ENCODE measurements around the gene ATP8A2. TPM values are rescaled to one million over a fixed set of nuclear protein-coding genes. Genes with fewer than 3 reads are reported as not detected.
A peak's percentile ranks its signal among the peaks of the same experiment; 100 is the strongest.

ATP8A2 gene
- total RNA-seq, 2 experiments from 2014 or later = 0.28 to 0.32 TPM

DNA sequence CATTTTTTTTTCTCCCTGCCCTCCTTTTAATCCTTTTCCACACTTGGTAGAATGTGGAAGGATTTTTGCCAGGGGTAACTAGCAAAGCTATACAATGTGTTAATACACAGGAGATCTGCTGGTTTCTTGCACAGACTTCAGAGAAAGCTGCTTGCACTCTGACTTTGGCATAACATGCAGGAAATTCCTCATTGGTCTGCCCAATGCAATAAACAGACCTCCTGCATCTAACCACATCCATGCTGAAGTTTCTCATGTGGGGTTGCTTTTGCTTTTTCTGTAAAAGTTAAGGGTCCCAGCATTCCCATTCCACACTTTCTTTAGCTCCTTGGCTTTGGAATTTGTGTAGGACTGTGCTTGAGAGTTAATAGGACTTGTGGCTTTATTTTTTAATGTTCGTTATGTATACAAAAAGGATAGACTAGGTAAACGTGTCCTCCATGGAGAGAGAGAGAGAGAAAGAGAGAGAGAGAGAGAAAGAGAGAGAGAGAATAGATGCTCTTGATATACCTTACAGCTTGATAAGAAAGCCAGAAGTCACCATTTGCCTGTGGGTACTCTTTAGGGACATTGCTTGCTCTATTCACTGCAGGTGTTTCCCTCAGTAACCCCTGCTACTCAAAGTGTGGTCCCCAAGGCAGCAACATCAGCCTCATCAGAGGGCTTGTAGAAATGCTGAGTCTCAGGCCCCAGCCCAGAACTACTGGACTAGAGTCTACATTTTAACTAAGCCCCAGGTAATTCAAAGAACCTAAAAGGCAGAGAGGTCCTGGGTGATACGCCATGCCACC lies 509.6 kb downstream of the ATP8A2 start:
- H3K27me3 Mint-ChIP-seq = peaks cover 3% of the 10 kb centered on the region
- no peak overlapping the region for H3K4me3 Mint-ChIP-seq
- no peaks in the 10 kb centered on the region for H3K36me3 Mint-ChIP-seq
- H3K4me1 Mint-ChIP-seq = peaks cover 9% of the 10 kb centered on the region
- CTCF ChIA-PET = no interaction called here
- H3K27ac Mint-ChIP-seq = no peak overlapping the region
- ATAC-seq = no peak
- H3K9me3 Mint-ChIP-seq (ENCODE audit: low read depth) = no peaks in the 10 kb centered on the region
- DNase-seq = no peak

DNA sequence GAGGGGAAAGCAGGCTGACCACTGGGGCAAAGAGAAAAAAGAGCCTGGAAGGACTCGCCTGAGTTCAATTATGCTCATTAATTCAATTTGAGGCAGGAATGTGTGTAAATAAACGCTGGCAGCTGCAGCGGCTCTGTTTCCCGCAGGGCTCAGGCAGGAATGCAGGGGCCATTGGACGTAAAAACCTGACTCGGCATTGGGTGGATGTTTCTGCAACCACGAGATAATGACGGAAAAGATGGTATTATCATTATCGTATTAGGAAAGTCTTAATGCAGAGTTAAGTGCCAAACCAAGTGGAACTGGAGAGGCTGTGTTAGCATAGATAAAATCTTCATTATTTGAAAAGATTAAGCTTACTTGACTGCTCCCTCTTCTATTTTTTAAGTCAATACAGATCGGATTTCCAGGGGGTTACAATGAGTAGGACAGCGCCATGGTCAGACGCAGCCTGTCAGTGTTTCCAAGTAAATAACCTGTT lies 510.2 kb downstream of the ATP8A2 start:
- Mint-ChIP-seq H3K27ac (no peak overlapping the region), H3K4me1 (peaks cover 9% of the 10 kb centered on the region), H3K36me3 (no peaks in the 10 kb centered on the region), H3K4me3 (no peak overlapping the region), H3K9me3 (ENCODE audit: low read depth) (no peaks in the 10 kb centered on the region), H3K27me3 (peaks cover 3% of the 10 kb centered on the region)
- ATAC-seq = no peak
- CTCF ChIA-PET = interaction anchor here (1.0 kb wide), 1 partner anchor 20 kb away, joined by 3 read pairs; no protein-coding TSS in a partner anchor
- no peak for DNase-seq

DNA sequence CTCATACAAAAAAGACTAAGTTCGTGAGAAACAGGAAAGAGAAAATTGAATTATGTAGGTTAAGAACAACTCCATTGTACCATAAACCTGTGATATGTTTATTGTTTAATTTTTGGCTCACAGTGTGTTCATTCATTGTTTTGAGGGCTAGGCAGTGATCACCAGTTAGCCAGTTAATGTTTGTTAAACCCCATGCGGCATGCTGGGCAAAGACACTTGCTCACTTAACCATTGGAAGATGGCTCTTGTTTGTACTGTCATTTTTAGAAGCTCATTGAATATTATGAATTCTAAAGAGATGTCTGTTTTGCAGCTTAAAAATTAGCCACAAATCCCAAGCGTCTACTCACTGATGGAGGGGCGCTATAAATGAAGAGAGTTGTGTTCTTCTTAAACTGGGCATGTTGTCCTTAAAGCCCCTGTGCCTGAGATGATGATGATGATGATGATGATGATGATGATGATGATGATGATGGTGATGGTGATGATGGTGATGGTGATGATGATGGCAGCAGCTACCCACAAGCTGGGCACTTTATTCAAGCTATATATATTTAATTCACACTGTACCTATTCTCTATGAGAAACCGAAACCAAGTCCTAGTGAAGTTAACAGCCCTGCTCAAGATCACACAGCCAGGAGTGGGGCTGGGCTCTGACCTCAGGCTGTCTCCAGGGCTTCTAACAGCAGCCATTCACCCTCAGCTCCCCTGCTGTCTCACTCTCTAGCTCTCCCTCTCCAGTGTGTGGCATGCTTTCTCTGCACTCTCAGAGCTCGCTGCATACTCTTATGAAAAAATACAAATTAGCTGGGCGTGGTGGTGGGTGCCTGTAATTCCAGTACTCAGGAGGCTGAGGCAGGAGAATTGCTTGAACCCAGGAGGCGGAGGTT lies 510.9 kb downstream of the ATP8A2 start:
- CTCF ChIA-PET = interaction anchor here (0.6 to 1.0 kb wide), 2 partner anchors 9 to 19 kb away, joined by 3 to 4 read pairs; no protein-coding TSS in a partner anchor
- Mint-ChIP-seq H3K27ac (no peak overlapping the region), H3K9me3 (ENCODE audit: low read depth) (no peaks in the 10 kb centered on the region), H3K4me3 (no peak overlapping the region), H3K4me1 (peaks cover 9% of the 10 kb centered on the region), H3K27me3 (peaks cover 3% of the 10 kb centered on the region), H3K36me3 (no peaks in the 10 kb centered on the region)
- no peak for DNase-seq
- ATAC-seq = peak; percentile 61

DNA sequence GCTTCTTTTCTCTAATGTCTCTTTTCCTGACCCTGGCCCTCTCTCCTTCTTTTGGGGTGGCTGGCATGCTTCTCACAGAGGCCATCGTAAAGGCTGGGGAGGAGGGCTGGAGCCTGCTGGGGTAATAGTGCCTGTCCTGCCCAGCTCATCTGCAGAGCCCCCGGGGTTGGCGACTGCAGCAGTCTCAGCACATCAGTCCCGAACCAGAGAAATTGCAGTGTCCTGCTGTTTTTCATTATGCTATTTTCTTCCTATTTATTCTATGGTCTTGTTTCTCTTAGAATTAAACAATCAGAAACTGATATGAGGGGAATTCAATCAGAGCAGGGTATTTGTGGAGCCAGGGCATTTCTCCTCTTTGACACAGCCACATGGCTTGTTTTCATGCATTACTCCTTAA lies 513.6 kb downstream of the ATP8A2 start:
- peaks cover 5% of the 10 kb centered on the region for H3K27me3 Mint-ChIP-seq
- no peak for ATAC-seq
- no peaks in the 10 kb centered on the region for H3K9me3 Mint-ChIP-seq (ENCODE audit: low read depth)
- H3K4me3 Mint-ChIP-seq = no peak overlapping the region
- no peak overlapping the region for H3K27ac Mint-ChIP-seq
- H3K36me3 Mint-ChIP-seq = no peaks in the 10 kb centered on the region
- peaks cover 11% of the 10 kb centered on the region for H3K4me1 Mint-ChIP-seq
- no peak for DNase-seq
- CTCF ChIA-PET = interaction anchor here (1.9 kb wide), 1 partner anchor 12 kb away, joined by 4 read pairs; no protein-coding TSS in a partner anchor

- ATAC-seq (no peak), DNase-seq (no peak)
- Mint-ChIP-seq H3K4me1 (peaks cover 8% of the 10 kb centered on the region), H3K36me3 (no peaks in the 10 kb centered on the region), H3K9me3 (ENCODE audit: low read depth) (no peaks in the 10 kb centered on the region), H3K4me3 (no peak overlapping the region), H3K27me3 (peaks cover 9% of the 10 kb centered on the region), H3K27ac (no peak overlapping the region)
- CTCF ChIA-PET = interaction anchor here (1.9 kb wide), 1 partner anchor 14 kb away, joined by 4 read pairs; no protein-coding TSS in a partner anchor
Measured at GRCh38 chr13:25886438-25887214, 514.9 kb downstream of the ATP8A2 start.

DNA sequence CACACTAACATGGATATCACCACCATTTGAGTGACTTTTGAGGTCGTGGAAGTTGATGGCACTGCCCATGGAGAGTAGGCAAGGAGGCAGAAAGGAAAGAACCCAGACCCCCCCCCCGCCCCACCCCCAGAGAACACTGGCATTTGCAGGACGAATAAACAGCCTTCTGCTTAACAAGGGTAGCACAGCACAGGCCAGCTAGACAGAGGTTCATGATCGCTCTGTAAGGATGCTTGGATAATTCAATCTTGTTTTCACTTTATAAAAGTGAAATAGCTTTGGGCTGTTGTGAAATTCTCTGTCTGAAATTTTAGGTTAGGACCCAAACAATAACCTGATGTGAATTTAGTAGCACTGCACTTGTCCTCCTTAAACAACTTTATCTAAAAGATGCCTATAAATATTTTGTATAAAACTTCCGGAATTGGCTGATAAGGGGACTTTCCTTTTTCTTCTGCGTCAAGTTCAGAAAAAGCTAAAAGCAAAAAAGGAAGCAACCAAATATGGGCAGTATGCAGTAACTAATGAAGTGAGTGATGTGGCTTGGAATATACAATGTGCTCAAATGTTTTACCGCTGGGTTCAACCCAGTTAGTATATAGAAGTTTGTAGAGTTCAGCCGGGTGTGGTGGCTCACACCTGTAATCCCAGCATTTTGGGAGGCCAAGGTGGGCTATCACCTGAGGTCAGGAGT lies 516.3 kb downstream of the ATP8A2 start:
- Mint-ChIP-seq H3K4me1 (peaks cover 4% of the 10 kb centered on the region), H3K36me3 (no peaks in the 10 kb centered on the region), H3K27me3 (peaks cover 6% of the 10 kb centered on the region), H3K27ac (no peak overlapping the region), H3K9me3 (ENCODE audit: low read depth) (no peaks in the 10 kb centered on the region), H3K4me3 (no peak overlapping the region)
- DNase-seq (no peak), ATAC-seq (no peak)
- CTCF ChIA-PET = interaction anchor here (1.0 kb wide), 2 partner anchors 15 to 19 kb away, joined by 3 read pairs; no protein-coding TSS in a partner anchor

GRCh38 chr13:25890671-25891212 lies 519.0 kb downstream of the ATP8A2 start:
- ATAC-seq = no peak
- Mint-ChIP-seq H3K9me3 (ENCODE audit: low read depth) (no peaks in the 10 kb centered on the region), H3K4me3 (no peak overlapping the region), H3K36me3 (no peaks in the 10 kb centered on the region), H3K4me1 (peaks cover 4% of the 10 kb centered on the region), H3K27ac (no peak overlapping the region), H3K27me3 (peaks cover 8% of the 10 kb centered on the region)
- CTCF ChIA-PET = no interaction called here
- DNase-seq = no peak

- Mint-ChIP-seq H3K9me3 (ENCODE audit: low read depth) (peaks cover 4% of the 10 kb centered on the region), H3K4me3 (no peak overlapping the region), H3K27ac (no peak overlapping the region), H3K36me3 (peaks cover 5% of the 10 kb centered on the region), H3K4me1 (peaks cover 21% of the 10 kb centered on the region), H3K27me3 (peaks cover 38% of the 10 kb centered on the region)
- DNase-seq = no peak
- no peak for ATAC-seq
- CTCF ChIA-PET = no interaction called here
Measured at GRCh38 chr13:25898991-25899390, 527.2 kb downstream of the ATP8A2 start.

DNA sequence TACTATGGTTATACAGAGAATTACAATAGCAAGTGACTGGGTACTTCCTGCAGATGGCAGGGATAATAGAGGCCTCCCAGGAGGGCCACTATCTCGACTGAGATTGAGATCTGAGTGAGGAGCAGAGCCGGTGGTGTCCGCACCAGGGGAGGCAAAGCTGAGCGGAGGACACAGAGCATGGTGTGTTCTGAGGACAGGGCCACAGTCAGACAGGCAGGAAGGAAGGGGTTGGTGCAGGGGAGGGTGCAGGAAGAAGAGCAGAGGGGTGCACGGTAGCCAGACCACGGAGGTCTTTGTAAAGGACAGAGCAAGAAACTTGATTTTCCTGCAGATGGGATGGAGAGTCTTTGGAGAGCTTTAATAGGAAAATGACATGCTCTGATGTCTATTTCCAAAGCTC lies 527.7 kb downstream of the ATP8A2 start:
- H3K27ac Mint-ChIP-seq = peak overlapping the region; percentile 20
- CTCF ChIA-PET = no interaction called here

DNA sequence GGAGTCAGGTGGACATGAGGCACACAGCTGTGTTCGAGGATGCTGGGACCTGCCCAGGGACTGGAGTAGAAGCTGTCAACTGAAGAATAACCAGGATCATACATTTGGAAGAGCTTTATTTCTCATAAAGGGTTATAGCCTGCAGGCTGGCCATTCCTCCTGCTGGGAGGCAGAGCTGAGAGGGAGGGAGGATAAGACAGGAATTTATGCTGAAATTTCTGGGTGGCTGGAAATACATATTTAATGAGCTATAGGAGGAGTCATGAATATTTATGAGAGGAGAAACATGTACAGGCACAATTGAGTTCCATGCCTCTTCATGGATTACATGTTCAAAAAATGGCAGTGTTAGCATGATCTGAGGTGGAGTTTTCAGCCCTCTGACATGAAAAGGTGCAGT lies 528.2 kb downstream of the ATP8A2 start:
- no peak for DNase-seq
- Mint-ChIP-seq H3K27ac (no peak overlapping the region), H3K27me3 (peaks cover 38% of the 10 kb centered on the region), H3K4me1 (peaks cover 21% of the 10 kb centered on the region), H3K4me3 (no peak overlapping the region), H3K36me3 (peaks cover 5% of the 10 kb centered on the region), H3K9me3 (ENCODE audit: low read depth) (peaks cover 4% of the 10 kb centered on the region)
- CTCF ChIA-PET = interaction anchor here (0.6 to 0.7 kb wide), 2 partner anchors 15 to 287 kb away, joined by 3 read pairs; no protein-coding TSS in a partner anchor
- ATAC-seq = no peak

More for the DNA sequence above, 527.7 kb downstream of the ATP8A2 start:
- no peak overlapping the region for H3K4me3 Mint-ChIP-seq
- H3K4me1 Mint-ChIP-seq = peaks cover 21% of the 10 kb centered on the region
- peaks cover 38% of the 10 kb centered on the region for H3K27me3 Mint-ChIP-seq
- peaks cover 5% of the 10 kb centered on the region for H3K36me3 Mint-ChIP-seq
- peaks cover 4% of the 10 kb centered on the region for H3K9me3 Mint-ChIP-seq (ENCODE audit: low read depth)
- no peak for ATAC-seq
- no peak for DNase-seq

- peak; percentile 94 for ATAC-seq
- H3K4me3 Mint-ChIP-seq = no peak overlapping the region
- DNase-seq = peak; percentile 66
- H3K9me3 Mint-ChIP-seq (ENCODE audit: low read depth) = peaks cover 4% of the 10 kb centered on the region
- peaks cover 28% of the 10 kb centered on the region for H3K27me3 Mint-ChIP-seq
- H3K36me3 Mint-ChIP-seq = peaks cover 5% of the 10 kb centered on the region
- H3K4me1 Mint-ChIP-seq = peaks cover 21% of the 10 kb centered on the region
- no peak overlapping the region for H3K27ac Mint-ChIP-seq
- CTCF ChIA-PET = interaction anchor here (0.9 to 1.3 kb wide), 3 partner anchors 19 to 84 kb away, joined by 3 read pairs; no protein-coding TSS in a partner anchor
Measured at GRCh38 chr13:25901460-25902376, 529.9 kb downstream of the ATP8A2 start.
